ENCODE measurements around the gene FAM53B.

DNA sequence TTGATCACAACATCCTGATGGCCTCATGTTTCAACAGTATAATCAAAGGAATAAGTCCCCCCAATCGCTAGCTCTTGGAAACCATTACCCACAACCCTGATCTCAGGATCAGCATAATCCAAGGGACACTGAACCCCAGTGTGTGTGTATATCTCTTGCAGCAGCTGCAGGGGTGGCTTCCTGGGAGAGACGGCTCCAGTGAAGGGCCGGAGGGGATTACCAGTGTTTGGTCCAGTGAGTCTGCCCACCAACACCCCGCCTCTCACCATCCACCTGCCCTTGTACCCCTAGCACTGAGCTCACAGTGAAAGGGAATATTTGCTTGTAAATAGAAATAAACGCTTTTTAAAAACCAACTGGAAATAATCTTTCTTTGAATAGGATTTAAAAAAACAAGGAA lies 63.1 kb downstream of the FAM53B start:
- TF ChIP-seq POLR2A (IDR thresholded peaks at IDR 0.05; ENCODE audit: low read length) (no peak), GATA1 (IDR thresholded peaks at IDR 0.05; ENCODE audit: low read depth, low read length) (no peak)

Measured in erythroblast (primary cell).